OCI-LY3 (cell line): ENCODE results near the gene ADA.
"Not testable (repeated sequence)": the region's sequence is repeated elsewhere in the genome, so short reads cannot be mapped to it uniquely, and the experiment has no call there.

Source experiments
- H2AFZ ChIP-seq: fragments of 200-600, 300-600 bp; shearing (Covaris generic); 2 replicates; pipeline ENCODE4 v1.6.0; 2014; ENCODE audit warnings: antibody characterized with exemption, low read depth, low read length
- H3K27ac ChIP-seq: fragments of 200-600, 300-600 bp; sonication (generic); 2 replicates; pipeline ENCODE4 v1.5.1; 2014; ENCODE audit warnings: mild to moderate bottlenecking, low read length, moderate library complexity, mixed read lengths
- H3K27me3 ChIP-seq: fragments of 200-600, 300-600 bp; sonication (generic); 2 replicates; pipeline ENCODE4 v1.6.1; 2014; ENCODE audit warnings: low read depth, low read length, mixed read lengths
- H3K36me3 ChIP-seq: fragments of 200-600, 300-600 bp; sonication (generic); replicated peaks from 2 replicates; pipeline ENCODE3; 2014; ENCODE audit warnings: low read depth, low read length, mixed read lengths
- H3K4me1 ChIP-seq: fragments of 300-600, 200-600 bp; sonication (generic); 2 replicates; pipeline ENCODE4 v1.6.1; 2014; ENCODE audit warnings: low read length, mixed read lengths
- H3K4me2 ChIP-seq: fragments of 200-600, 300-600 bp; sonication (generic); 2 replicates; pipeline ENCODE4 v1.6.1; 2014; ENCODE audit warnings: low read length, mixed read lengths
- H3K4me3 ChIP-seq: fragments of 300-600, 200-600 bp; sonication (generic); 2 replicates; pipeline ENCODE4 v1.5.1; 2014; ENCODE audit warnings: antibody characterized with exemption, mild to moderate bottlenecking, low read length, moderate library complexity
- H3K79me2 ChIP-seq: fragments of 300-600, 200-600 bp; shearing (Covaris generic); 2 replicates; pipeline ENCODE4 v1.6.1; 2014; ENCODE audit warnings: mild to moderate bottlenecking, low read length, mixed read lengths
- H3K9ac ChIP-seq: fragments of 300-600, 200-600 bp; shearing (Covaris generic); 2 replicates; pipeline ENCODE4 v1.6.0; 2014; ENCODE audit warnings: mild to moderate bottlenecking, low read length, moderate library complexity
- H3K9me3 ChIP-seq: fragments of 200-600, 300-600 bp; shearing (Covaris generic); 2 replicates; pipeline ENCODE4 v1.6.1; 2014; ENCODE audit warnings: low read length, mixed read lengths; ENCODE audit not compliant: insufficient read depth
- H4K20me1 ChIP-seq: fragments of 200-600, 300-600 bp; sonication (generic); 2 replicates; pipeline ENCODE4 v1.6.1; 2016; ENCODE audit warnings: low read length, mixed read lengths; ENCODE audit not compliant: insufficient read depth
- EZH2phosphoT487 ChIP-seq: fragments of 200-600 bp; shearing (Covaris generic); IDR thresholded peaks from 2 replicates; pipeline ENCODE4 v1.6.1; 2018; ENCODE audit warnings: antibody characterized with exemption, mixed run types, low read depth
- TF ChIP-seq, protein P1 (sequence below): fragments of 200-600, 300-600 bp; sonication (generic); IDR thresholded peaks from 2 replicates; pipeline ENCODE4 v1.5.1; 2014; ENCODE audit warnings: antibody characterized with exemption, low read length, low read depth

Gene ADA

DNA sequence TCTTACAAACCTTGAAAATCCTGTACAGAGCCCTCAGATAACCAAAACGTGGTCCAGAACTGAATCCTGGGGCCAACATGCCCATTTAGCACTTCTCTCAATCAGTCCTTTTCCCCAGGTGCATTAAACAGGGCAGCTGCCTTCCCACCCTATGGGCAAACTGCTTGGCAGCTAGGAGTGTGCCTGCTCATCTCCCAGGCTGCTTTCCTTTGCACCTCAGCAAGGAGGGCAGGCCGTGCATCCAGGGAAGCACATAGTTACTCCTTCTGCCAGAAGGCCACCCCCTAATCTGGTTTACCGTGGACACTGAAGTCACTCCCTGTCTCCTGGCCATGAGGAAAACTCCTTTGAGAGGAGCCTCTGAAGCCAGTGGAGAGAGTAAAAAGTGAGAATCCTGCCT is 59.1 kb downstream of the ADA start:
- H3K4me3 ChIP-seq: no peak overlapping the region
- H3K4me1 ChIP-seq: peaks cover 93% of the 10 kb centered on the region
- peaks cover 83% of the 10 kb centered on the region for H3K36me3 ChIP-seq
- H3K4me2 ChIP-seq: peak overlapping the region; percentile 52
- H3K79me2 ChIP-seq: peaks cover 100% of the 10 kb centered on the region
- no peak overlapping the region for H3K9ac ChIP-seq
- H4K20me1 ChIP-seq: peaks cover 86% of the 10 kb centered on the region
- 0 out of 2 replicates have a peak, but pooled peaks cover 3% of the 10 kb centered on the region for H3K9me3 ChIP-seq
- H2AFZ ChIP-seq: no peak overlapping the region
- no peak for TF ChIP-seq EZH2phosphoT487
- TF ChIP-seq, protein P1, sequence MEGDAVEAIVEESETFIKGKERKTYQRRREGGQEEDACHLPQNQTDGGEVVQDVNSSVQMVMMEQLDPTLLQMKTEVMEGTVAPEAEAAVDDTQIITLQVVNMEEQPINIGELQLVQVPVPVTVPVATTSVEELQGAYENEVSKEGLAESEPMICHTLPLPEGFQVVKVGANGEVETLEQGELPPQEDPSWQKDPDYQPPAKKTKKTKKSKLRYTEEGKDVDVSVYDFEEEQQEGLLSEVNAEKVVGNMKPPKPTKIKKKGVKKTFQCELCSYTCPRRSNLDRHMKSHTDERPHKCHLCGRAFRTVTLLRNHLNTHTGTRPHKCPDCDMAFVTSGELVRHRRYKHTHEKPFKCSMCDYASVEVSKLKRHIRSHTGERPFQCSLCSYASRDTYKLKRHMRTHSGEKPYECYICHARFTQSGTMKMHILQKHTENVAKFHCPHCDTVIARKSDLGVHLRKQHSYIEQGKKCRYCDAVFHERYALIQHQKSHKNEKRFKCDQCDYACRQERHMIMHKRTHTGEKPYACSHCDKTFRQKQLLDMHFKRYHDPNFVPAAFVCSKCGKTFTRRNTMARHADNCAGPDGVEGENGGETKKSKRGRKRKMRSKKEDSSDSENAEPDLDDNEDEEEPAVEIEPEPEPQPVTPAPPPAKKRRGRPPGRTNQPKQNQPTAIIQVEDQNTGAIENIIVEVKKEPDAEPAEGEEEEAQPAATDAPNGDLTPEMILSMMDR: no peak
- H3K27ac ChIP-seq: peak overlapping the region; percentile 15; the same call in 1 of the 2 replicates
- H3K27me3 ChIP-seq: no peaks in the 10 kb centered on the region

DNA sequence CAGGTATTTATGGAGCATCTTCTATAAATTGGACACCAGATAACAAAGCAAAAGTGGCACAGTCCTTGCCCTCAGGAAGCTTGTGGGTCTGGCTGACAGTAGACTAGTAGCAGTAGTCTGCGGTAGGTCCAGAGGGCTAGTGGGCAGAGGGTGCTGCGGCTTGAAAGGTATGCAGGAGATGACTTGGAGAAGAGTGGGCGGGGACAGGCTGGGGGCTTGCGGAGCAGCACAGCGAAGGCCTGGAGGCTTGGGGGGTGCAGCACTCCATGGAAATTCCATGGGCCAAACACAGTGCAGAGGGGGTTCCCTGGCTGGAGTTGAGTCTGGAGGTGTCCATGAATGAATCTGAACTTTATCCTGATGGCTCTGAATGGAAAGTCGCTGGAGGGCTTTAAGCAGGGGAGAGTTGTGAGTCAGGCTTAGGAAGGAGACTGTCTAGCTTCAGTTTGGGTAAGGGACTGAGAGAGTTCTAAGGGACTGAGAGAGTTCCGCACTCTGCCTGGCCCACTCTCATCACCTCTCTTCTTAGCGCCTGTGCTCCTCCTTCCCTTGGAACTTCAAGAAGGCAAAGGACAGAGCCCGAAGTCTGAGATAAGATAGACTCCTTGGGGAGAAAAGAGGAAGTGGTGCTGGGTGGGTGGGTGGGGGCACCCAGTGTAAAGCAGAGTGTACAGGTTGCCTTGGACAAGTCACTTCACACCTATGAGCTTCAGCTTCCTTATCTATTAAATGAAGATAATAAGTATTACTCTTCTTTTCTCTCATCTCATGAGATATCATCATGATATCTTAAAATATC is 60.3 kb downstream of the ADA start:
- peaks cover 98% of the 10 kb centered on the region for H3K79me2 ChIP-seq
- no peak for TF ChIP-seq EZH2phosphoT487
- TF ChIP-seq, protein P1: no peak
- peaks cover 91% of the 10 kb centered on the region for H3K4me1 ChIP-seq
- peaks cover 81% of the 10 kb centered on the region for H3K36me3 ChIP-seq
- peaks cover 74% of the 10 kb centered on the region for H4K20me1 ChIP-seq
- H3K27ac ChIP-seq: peak overlapping the region; percentile 39
- 0 out of 2 replicates have a peak, but pooled peaks cover 3% of the 10 kb centered on the region for H3K9me3 ChIP-seq
- H3K4me3 ChIP-seq: no peak overlapping the region
- no peaks in the 10 kb centered on the region for H3K27me3 ChIP-seq
- H2AFZ ChIP-seq: no peak overlapping the region
- no peak overlapping the region for H3K9ac ChIP-seq
- H3K4me2 ChIP-seq: peak overlapping the region; percentile 4; the same call in 1 of the 2 replicates

DNA sequence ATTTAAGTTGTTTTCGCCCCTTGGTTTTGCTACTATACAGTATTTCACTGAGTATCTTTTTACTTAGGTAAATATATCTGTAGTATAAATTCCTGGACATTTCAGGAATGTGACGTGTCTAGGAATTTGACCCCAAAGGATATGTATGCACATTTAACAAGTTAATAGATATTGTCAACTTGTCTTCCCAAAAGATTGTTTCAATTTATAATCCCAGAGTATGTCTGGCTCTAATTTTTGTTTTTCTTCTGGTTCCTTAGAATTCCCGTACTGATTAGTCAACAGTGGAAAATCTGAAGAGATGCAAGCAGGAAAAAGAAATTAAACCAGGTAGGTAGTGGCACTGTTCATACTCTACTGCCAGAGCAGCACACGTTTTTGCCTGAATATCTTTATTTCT is 62.0 kb downstream of the ADA start:
- H3K9ac ChIP-seq: no peak overlapping the region
- peaks cover 96% of the 10 kb centered on the region for H3K79me2 ChIP-seq

DNA sequence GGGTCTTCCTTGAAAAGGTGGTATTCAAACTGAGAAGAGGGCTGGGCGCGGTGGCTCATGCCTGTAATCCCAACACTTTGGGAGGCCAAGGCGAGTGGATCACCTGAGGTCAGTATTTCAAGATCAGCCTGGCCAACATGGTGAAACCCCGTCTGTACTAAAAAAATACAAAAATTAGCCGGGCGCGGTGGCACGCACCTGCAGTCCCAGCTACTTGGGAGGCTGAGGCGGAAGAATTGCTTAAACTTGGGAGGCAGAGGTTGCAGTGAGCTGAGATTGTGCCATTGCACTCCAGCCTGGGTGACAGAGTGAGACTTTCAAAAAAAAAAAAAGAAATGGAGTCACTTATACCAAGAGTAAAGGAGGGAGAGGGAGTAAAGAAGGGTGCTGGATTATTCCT is 63.2 kb downstream of the ADA start:
- H3K79me2 ChIP-seq: peaks cover 96% of the 10 kb centered on the region
- not testable (repeated sequence) for H3K27me3 ChIP-seq, H3K9me3 ChIP-seq, H2AFZ ChIP-seq
- peak overlapping the region; percentile 96 for H3K9ac ChIP-seq
- peak overlapping the region; percentile 95 for H3K4me2 ChIP-seq
- peaks cover 80% of the 10 kb centered on the region for H3K36me3 ChIP-seq
- peak overlapping the region; percentile 90 for H3K27ac ChIP-seq
- H3K4me3 ChIP-seq: peak overlapping the region; percentile 72
- peaks cover 46% of the 10 kb centered on the region for H4K20me1 ChIP-seq
- peaks cover 89% of the 10 kb centered on the region for H3K4me1 ChIP-seq

More for the DNA sequence above, 62.0 kb downstream of the ADA start:
- H3K4me2 ChIP-seq: peak overlapping the region; percentile 5
- H4K20me1 ChIP-seq: peaks cover 58% of the 10 kb centered on the region
- H3K4me3 ChIP-seq: no peak overlapping the region
- peaks cover 94% of the 10 kb centered on the region for H3K4me1 ChIP-seq
- 0 out of 2 replicates have a peak, but pooled peaks cover 3% of the 10 kb centered on the region for H3K9me3 ChIP-seq
- TF ChIP-seq, protein P1: no peak
- no peak for TF ChIP-seq EZH2phosphoT487
- no peaks in the 10 kb centered on the region for H3K27me3 ChIP-seq
- H3K36me3 ChIP-seq: peaks cover 84% of the 10 kb centered on the region
- no peak overlapping the region for H2AFZ ChIP-seq
- peak overlapping the region; percentile 39 for H3K27ac ChIP-seq
